HEK293 (cell line): ENCODE data around the gene FAM171A1.

ENCODE experiments used
- CTCF ChIA-PET: fragments of 350-600 bp; formaldehyde crosslinking; extraction: SDS; loops from one replicate; lab custom pipeline; 2021; ENCODE audit warnings: antibody characterized with exemption; lab: Yijun Ruan, JAX
- POLR2A ChIA-PET: fragments of 300-600 bp; formaldehyde crosslinking; extraction: SDS; loops from one replicate; lab custom pipeline; 2020; ENCODE audit warnings: antibody characterized with exemption, inconsistent platforms; lab: Yijun Ruan, JAX
- H3K27ac ChIP-seq: fragments of 200-500 bp; sonication (Bioruptor generic); 2 replicates; pipeline ENCODE4 v1.5.1; 2014; ENCODE audit warnings: low read depth, low read length, control low read depth, inconsistent platforms; ENCODE audit errors: extremely low read depth
- H3K36me3 ChIP-seq, 2 experiments: fragments of 200-500 bp in 1 of 2; sonication (Bioruptor generic) in 1 of 2; 1 replicate in 1 of 2; 2 replicates in 1 of 2; pipeline ENCODE4 v1.5.1; 2014 to 2017; ENCODE audit warnings: inconsistent platforms in 2 of 2, low read length in 2 of 2; ENCODE audit not compliant: control insufficient read depth in 2 of 2, insufficient read depth in 1 of 2
- H3K4me1 ChIP-seq: fragments of 200-500 bp; sonication (Bioruptor generic); 2 replicates; pipeline ENCODE4 v1.5.1; 2014; ENCODE audit warnings: mild to moderate bottlenecking, low read length, inconsistent platforms; ENCODE audit not compliant: control insufficient read depth, insufficient read depth
- H3K4me3 ChIP-seq: 2 replicates; pipeline ENCODE4 v1.5.1; 2011; ENCODE audit warnings: low read depth, mild to moderate bottlenecking, control low read depth, low read length, moderate library complexity
- H3K9me3 ChIP-seq: fragments of 200-500 bp; sonication (Bioruptor generic); 2 replicates; pipeline ENCODE4 v1.5.1; 2014; ENCODE audit warnings: low read depth, low read length, inconsistent platforms; ENCODE audit not compliant: control insufficient read depth, insufficient read depth
- FEZF1 ChIP-seq: fragments of 450-650 bp; formaldehyde crosslinking; IDR thresholded peaks from 2 replicates; pipeline ENCODE4 v1.5.1; 2016; ENCODE audit warnings: missing biosample characterization, missing genetic modification characterization
- IKZF3 ChIP-seq: fragments of 450-650 bp; IDR thresholded peaks from 2 replicates; pipeline ENCODE4 v1.5.0; 2018; ENCODE audit warnings: missing biosample characterization, mild to moderate bottlenecking, missing genetic modification characterization, moderate library complexity
- KLF1 ChIP-seq: fragments of 450-650 bp; formaldehyde crosslinking; IDR thresholded peaks from 2 replicates; pipeline ENCODE4 v1.5.1; 2016; ENCODE audit warnings: missing biosample characterization, missing genetic modification characterization
- SALL2 ChIP-seq: fragments of 450-650 bp; formaldehyde crosslinking; IDR thresholded peaks from 2 replicates; pipeline ENCODE4 v1.5.0; 2017; ENCODE audit warnings: missing biosample characterization, mild to moderate bottlenecking, missing genetic modification characterization, borderline replicate concordance
- SCRT2 ChIP-seq: fragments of 450-650 bp; formaldehyde crosslinking; IDR thresholded peaks from 2 replicates; pipeline ENCODE4 v1.5.1; 2016; ENCODE audit warnings: missing biosample characterization, missing genetic modification characterization
- SP7 ChIP-seq: fragments of 450-650 bp; formaldehyde crosslinking; IDR thresholded peaks from 2 replicates; pipeline ENCODE4 v1.5.1; 2016; ENCODE audit warnings: missing biosample characterization, missing genetic modification characterization
- ZNF121 ChIP-seq: fragments of 450-650 bp; formaldehyde crosslinking; IDR thresholded peaks from 2 replicates; pipeline ENCODE4 v1.5.1; 2016; ENCODE audit warnings: missing biosample characterization, missing genetic modification characterization
- ZNF138 ChIP-seq: fragments of 450-650 bp; formaldehyde crosslinking; IDR thresholded peaks from 2 replicates; pipeline ENCODE4 v1.5.1; 2016; ENCODE audit warnings: missing biosample characterization, missing genetic modification characterization, borderline replicate concordance
- ZNF146 ChIP-seq: fragments of 450-650 bp; formaldehyde crosslinking; IDR thresholded peaks from 2 replicates; pipeline ENCODE4 v1.5.1; 2016; ENCODE audit warnings: missing biosample characterization, missing genetic modification characterization
- ZNF155 ChIP-seq: fragments of 450-650 bp; formaldehyde crosslinking; IDR thresholded peaks from 2 replicates; pipeline ENCODE4 v1.5.1; 2016; ENCODE audit warnings: missing biosample characterization, missing genetic modification characterization
- ZNF175 ChIP-seq: fragments of 450-650 bp; formaldehyde crosslinking; IDR thresholded peaks from 2 replicates; pipeline ENCODE4 v1.5.1; 2016; ENCODE audit warnings: missing biosample characterization, missing genetic modification characterization
- ZNF341 ChIP-seq: fragments of 450-650 bp; formaldehyde crosslinking; IDR thresholded peaks from 2 replicates; pipeline ENCODE4; 2016; ENCODE audit warnings: low read depth, missing biosample characterization, missing genetic modification characterization
- ZNF394 ChIP-seq: fragments of 450-650 bp; formaldehyde crosslinking; IDR thresholded peaks from 2 replicates; pipeline ENCODE4 v1.5.1; 2016; ENCODE audit warnings: missing biosample characterization, missing genetic modification characterization, mild to moderate bottlenecking, moderate library complexity, borderline replicate concordance
- ZNF423 ChIP-seq: fragments of 450-650 bp; formaldehyde crosslinking; IDR thresholded peaks from 2 replicates; pipeline ENCODE4 v1.5.1; 2016; ENCODE audit warnings: missing biosample characterization, missing genetic modification characterization
- ZNF544 ChIP-seq: fragments of 450-650 bp; formaldehyde crosslinking; IDR thresholded peaks from 2 replicates; pipeline ENCODE4 v1.5.0; 2017; ENCODE audit warnings: missing biosample characterization, missing genetic modification characterization
- ZNF561 ChIP-seq: fragments of 450-650 bp; IDR thresholded peaks from 2 replicates; pipeline ENCODE4 v1.5.1; 2018; ENCODE audit warnings: missing biosample characterization, missing genetic modification characterization, borderline replicate concordance
- ZNF621 ChIP-seq: fragments of 450-650 bp; formaldehyde crosslinking; IDR thresholded peaks from 2 replicates; pipeline ENCODE4 v1.5.1; 2017; ENCODE audit warnings: missing biosample characterization, missing genetic modification characterization
- ZNF624 ChIP-seq: fragments of 450-650 bp; formaldehyde crosslinking; IDR thresholded peaks from 2 replicates; pipeline ENCODE4 v1.5.1; 2017; ENCODE audit warnings: missing biosample characterization, missing genetic modification characterization
- ZNF768 ChIP-seq: fragments of 450-650 bp; formaldehyde crosslinking; IDR thresholded peaks from 2 replicates; pipeline ENCODE4 v1.5.1; 2018; ENCODE audit warnings: missing biosample characterization, mild to moderate bottlenecking, missing genetic modification characterization
- TF ChIP-seq, protein P1 (sequence below): fragments of 450-650 bp; formaldehyde crosslinking; IDR thresholded peaks from 2 replicates; pipeline ENCODE4 v1.5.1; 2016; ENCODE audit warnings: missing biosample characterization, missing genetic modification characterization
- TF ChIP-seq, protein P2 (sequence below): fragments of 450-650 bp; IDR thresholded peaks from 2 replicates; pipeline ENCODE4 v1.5.1; 2018; ENCODE audit warnings: missing biosample characterization, missing genetic modification characterization

The FAM171A1 gene

DNA sequence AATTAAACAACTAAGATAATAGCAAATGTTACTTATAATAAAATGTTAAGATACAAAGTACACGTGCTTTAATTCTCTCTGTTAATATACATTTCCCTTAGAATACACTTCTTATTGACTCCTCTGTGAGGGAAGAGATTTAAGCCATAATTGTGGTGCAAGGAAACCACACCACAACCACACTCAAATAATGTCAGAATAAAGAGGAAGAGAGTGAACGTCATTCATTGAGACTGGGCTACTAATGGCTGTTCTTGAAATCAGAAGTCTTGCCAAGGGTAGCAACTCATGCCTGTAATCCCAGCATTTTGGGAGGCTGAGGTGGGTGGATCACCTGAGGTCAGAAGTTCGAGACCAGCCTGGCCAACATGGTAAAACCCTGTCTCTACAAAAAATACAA is 10.0 kb downstream of the FAM171A1 start:
- TF ChIP-seq ZNF621 (no peak), ZNF175 (tag by site-specific recombination) (no peak), ZNF544 (tag by site-specific recombination) (no peak), ZNF121 (tag by site-specific recombination) (no peak), ZNF394 (tag by site-specific recombination) (no peak), ZNF624 (tag by site-specific recombination) (no peak), SALL2 (tag by site-specific recombination) (no peak)
- POLR2A ChIA-PET: no interaction called here

DNA sequence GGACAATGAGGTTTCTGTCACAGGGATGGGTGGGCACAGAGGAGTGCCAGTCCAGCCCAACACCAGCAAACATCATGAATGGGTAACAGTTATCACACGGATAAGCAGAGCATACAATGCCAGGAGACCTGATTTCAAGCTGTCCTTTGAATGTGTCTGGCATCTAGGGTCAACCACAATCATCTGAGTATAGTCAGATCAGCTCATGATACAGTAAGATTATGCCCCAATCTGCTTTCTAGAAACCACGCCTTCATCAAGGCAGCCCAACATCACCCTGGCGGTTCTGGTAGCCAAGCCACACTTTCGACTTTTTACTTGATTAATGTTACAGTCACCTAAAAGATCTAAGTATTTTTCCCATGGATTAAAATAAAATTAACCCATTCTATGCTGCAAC is 10.5 kb downstream of the FAM171A1 start:
- ChIA-PET CTCF (interaction anchor here (0.5 kb wide), 1 partner anchor 1532 kb away, joined by 3 read pairs; no protein-coding TSS in a partner anchor), POLR2A (no interaction called here)
- no peaks in the 10 kb centered on the region; a peak in 1 of 3 replicates for H3K36me3 ChIP-seq
- H3K4me1 ChIP-seq: peaks cover 3% of the 10 kb centered on the region; the same call in 1 of the 2 replicates
- TF ChIP-seq ZNF423: no peak
- TF ChIP-seq ZNF561 (tag by site-specific recombination): no peak
- no peak for TF ChIP-seq SP7 (tag by site-specific recombination)
- TF ChIP-seq FEZF1 (tag by site-specific recombination): no peak
- TF ChIP-seq SCRT2 (tag by site-specific recombination): no peak
- TF ChIP-seq ZNF341 (tag by site-specific recombination): no peak
- no peak for TF ChIP-seq ZNF138 (tag by site-specific recombination)
- TF ChIP-seq ZNF768 (tag by site-specific recombination): no peak
- TF ChIP-seq ZNF155: no peak
- TF ChIP-seq, protein P1, sequence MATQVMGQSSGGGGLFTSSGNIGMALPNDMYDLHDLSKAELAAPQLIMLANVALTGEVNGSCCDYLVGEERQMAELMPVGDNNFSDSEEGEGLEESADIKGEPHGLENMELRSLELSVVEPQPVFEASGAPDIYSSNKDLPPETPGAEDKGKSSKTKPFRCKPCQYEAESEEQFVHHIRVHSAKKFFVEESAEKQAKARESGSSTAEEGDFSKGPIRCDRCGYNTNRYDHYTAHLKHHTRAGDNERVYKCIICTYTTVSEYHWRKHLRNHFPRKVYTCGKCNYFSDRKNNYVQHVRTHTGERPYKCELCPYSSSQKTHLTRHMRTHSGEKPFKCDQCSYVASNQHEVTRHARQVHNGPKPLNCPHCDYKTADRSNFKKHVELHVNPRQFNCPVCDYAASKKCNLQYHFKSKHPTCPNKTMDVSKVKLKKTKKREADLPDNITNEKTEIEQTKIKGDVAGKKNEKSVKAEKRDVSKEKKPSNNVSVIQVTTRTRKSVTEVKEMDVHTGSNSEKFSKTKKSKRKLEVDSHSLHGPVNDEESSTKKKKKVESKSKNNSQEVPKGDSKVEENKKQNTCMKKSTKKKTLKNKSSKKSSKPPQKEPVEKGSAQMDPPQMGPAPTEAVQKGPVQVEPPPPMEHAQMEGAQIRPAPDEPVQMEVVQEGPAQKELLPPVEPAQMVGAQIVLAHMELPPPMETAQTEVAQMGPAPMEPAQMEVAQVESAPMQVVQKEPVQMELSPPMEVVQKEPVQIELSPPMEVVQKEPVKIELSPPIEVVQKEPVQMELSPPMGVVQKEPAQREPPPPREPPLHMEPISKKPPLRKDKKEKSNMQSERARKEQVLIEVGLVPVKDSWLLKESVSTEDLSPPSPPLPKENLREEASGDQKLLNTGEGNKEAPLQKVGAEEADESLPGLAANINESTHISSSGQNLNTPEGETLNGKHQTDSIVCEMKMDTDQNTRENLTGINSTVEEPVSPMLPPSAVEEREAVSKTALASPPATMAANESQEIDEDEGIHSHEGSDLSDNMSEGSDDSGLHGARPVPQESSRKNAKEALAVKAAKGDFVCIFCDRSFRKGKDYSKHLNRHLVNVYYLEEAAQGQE: no peak
- TF ChIP-seq ZNF146: no peak
- TF ChIP-seq IKZF3 (tag by site-specific recombination): no peak
- TF ChIP-seq KLF1 (tag by site-specific recombination): no peak
- TF ChIP-seq, protein P2, sequence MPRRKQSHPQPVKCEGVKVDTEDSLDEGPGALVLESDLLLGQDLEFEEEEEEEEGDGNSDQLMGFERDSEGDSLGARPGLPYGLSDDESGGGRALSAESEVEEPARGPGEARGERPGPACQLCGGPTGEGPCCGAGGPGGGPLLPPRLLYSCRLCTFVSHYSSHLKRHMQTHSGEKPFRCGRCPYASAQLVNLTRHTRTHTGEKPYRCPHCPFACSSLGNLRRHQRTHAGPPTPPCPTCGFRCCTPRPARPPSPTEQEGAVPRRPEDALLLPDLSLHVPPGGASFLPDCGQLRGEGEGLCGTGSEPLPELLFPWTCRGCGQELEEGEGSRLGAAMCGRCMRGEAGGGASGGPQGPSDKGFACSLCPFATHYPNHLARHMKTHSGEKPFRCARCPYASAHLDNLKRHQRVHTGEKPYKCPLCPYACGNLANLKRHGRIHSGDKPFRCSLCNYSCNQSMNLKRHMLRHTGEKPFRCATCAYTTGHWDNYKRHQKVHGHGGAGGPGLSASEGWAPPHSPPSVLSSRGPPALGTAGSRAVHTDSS (tag by site-specific recombination): no peak
- TF ChIP-seq, all 188 proteins: peak for 0
- no peak overlapping the region for H3K4me3 ChIP-seq
- no peak overlapping the region for H3K27ac ChIP-seq
- H3K9me3 ChIP-seq: no peaks in the 10 kb centered on the region

More for the DNA sequence above, 10.0 kb downstream of the FAM171A1 start:
- H3K9me3 ChIP-seq: no peaks in the 10 kb centered on the region
- CTCF ChIA-PET: interaction anchor here (0.5 kb wide), 1 partner anchor 1531 kb away, joined by 3 read pairs; no protein-coding TSS in a partner anchor
- no peak overlapping the region for H3K27ac ChIP-seq
- H3K4me3 ChIP-seq: no peak overlapping the region
- no peaks in the 10 kb centered on the region; a peak in 1 of 3 replicates for H3K36me3 ChIP-seq
- H3K4me1 ChIP-seq: peaks cover 3% of the 10 kb centered on the region; the same call in 1 of the 2 replicates
